OCI-LY3 (cell line): ENCODE results near the gene BABAM2.

ENCODE experiments used
- EZH2phosphoT487 ChIP-seq: fragments of 200-600 bp; shearing (Covaris generic); IDR thresholded peaks from 2 replicates; pipeline ENCODE4 v1.6.1; 2018; ENCODE audit warnings: antibody characterized with exemption, mixed run types, low read depth
- TF ChIP-seq, protein P1 (sequence below): fragments of 200-600, 300-600 bp; sonication (generic); IDR thresholded peaks from 2 replicates; pipeline ENCODE4 v1.5.1; 2014; ENCODE audit warnings: antibody characterized with exemption, low read length, low read depth

DNA sequence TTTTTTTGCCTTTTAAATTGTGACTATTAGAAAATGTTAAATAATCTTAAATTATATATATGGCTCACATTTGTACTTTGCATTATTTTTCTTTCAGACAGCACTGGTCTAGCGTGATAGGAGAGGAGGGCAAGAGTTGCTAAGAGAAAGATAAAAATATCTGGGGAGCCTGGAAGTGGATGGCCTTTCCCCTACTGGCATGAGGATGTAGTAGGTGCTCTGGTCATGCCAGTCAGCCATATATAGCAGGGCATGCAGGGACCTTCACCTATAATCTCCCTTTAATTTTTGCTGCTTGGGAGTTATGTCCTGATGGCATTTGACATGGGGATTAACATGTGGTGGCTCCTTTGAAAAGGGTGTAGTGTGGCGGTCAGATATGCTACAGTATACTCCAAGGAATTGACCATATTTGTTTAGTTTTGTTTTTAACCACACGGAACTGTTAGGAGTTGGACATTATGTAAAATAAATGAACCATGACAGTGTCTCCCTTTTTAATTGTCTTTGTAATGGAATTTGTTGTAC, 144.7 kb downstream of the BABAM2 start:
- TF ChIP-seq, protein P1, sequence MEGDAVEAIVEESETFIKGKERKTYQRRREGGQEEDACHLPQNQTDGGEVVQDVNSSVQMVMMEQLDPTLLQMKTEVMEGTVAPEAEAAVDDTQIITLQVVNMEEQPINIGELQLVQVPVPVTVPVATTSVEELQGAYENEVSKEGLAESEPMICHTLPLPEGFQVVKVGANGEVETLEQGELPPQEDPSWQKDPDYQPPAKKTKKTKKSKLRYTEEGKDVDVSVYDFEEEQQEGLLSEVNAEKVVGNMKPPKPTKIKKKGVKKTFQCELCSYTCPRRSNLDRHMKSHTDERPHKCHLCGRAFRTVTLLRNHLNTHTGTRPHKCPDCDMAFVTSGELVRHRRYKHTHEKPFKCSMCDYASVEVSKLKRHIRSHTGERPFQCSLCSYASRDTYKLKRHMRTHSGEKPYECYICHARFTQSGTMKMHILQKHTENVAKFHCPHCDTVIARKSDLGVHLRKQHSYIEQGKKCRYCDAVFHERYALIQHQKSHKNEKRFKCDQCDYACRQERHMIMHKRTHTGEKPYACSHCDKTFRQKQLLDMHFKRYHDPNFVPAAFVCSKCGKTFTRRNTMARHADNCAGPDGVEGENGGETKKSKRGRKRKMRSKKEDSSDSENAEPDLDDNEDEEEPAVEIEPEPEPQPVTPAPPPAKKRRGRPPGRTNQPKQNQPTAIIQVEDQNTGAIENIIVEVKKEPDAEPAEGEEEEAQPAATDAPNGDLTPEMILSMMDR: no peak
- TF ChIP-seq EZH2phosphoT487: no peak
